Bone marrow (tissue), 2 donors: ENCODE data around the gene ARHGEF7.

Source experiments
- DNase-seq, 2 donors: peaks; one replicate each; lab custom pipeline; 2025; lab: John Stamatoyannopoulos, UW

Gene ARHGEF7

GRCh38 chr13:111201304-111201940, 86.3 kb downstream of the ARHGEF7 start:
- DNase-seq: no peak

- DNase-seq: no peak
Observed at GRCh38 chr13:111202156-111202621, 87.1 kb downstream of the ARHGEF7 start.

- DNase-seq: no peak
Observed at GRCh38 chr13:111202745-111203144, 87.6 kb downstream of the ARHGEF7 start.

GRCh38 chr13:111203736-111204389, 88.8 kb downstream of the ARHGEF7 start:
- DNase-seq: no peak

- no peak for DNase-seq
Observed at GRCh38 chr13:111204438-111205177, 89.5 kb downstream of the ARHGEF7 start.

- DNase-seq: no peak
Observed at GRCh38 chr13:111206148-111206547, 91.0 kb downstream of the ARHGEF7 start.

GRCh38 chr13:111209613-111210012, 94.5 kb downstream of the ARHGEF7 start:
- DNase-seq: no peak

- DNase-seq: no peak
Observed at GRCh38 chr13:111210091-111210490, 95.0 kb downstream of the ARHGEF7 start.

GRCh38 chr13:111210544-111211469, 95.7 kb downstream of the ARHGEF7 start:
- no peak for DNase-seq

GRCh38 chr13:111211789-111212516, 96.8 kb downstream of the ARHGEF7 start:
- no peak for DNase-seq

GRCh38 chr13:111212517-111212873, 97.4 kb downstream of the ARHGEF7 start:
- DNase-seq: no peak

- no peak for DNase-seq
Observed at GRCh38 chr13:111213964-111214726, 99.0 kb downstream of the ARHGEF7 start.

- no peak for DNase-seq
Observed at GRCh38 chr13:111215081-111216047, 100.3 kb downstream of the ARHGEF7 start.

GRCh38 chr13:111216166-111216960, 101.3 kb downstream of the ARHGEF7 start:
- peak in 1 of 2 donors; percentile 6 for DNase-seq

GRCh38 chr13:111217641-111218040, 102.5 kb downstream of the ARHGEF7 start:
- DNase-seq: no peak

- DNase-seq: no peak
Observed at GRCh38 chr13:111219280-111219679, 104.2 kb downstream of the ARHGEF7 start.

GRCh38 chr13:111219950-111220349, 104.8 kb downstream of the ARHGEF7 start:
- no peak for DNase-seq

- no peak for DNase-seq
Observed at GRCh38 chr13:111225166-111225565, 110.1 kb downstream of the ARHGEF7 start.
